Stimulated activated CD4-positive, alpha-beta T cell treated with anti-CD3 and anti-CD28 coated beads, TNF-alpha, amount 100 ng/mL, for 48 hours (primary cell): ENCODE measurements around the gene CARS1.
A peak's percentile ranks its signal among the peaks of the same experiment; 100 is the strongest.
"Not testable (repeated sequence)": the region's sequence is repeated elsewhere in the genome, so short reads cannot be mapped to it uniquely, and the experiment has no call there.

Source experiments
- DNase-seq, 3 donors: peaks; one replicate each; pipeline ENCODE4 v3.0.0-alpha.2; 2020; ENCODE audit warnings: low read depth in 3 of 3

The CARS1 gene

DNA sequence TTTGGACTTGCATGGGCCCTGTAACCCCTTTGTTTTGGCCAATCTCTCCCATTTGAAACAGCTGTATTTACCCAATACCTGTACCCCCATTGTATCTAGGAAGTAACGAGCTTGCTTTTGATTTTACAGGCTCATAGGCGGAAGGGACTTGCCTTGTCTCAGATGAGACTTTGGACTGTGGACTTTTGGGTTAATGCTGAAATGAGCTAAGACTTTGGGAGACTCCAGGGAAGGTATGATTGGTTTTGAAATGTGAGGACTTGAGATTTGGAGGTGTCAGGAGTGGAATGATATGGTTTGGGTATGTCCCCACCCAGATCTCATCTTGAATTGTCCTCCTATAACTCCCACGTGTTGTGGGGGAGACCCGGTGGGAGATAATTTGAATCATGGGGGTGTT lies 6.2 kb upstream of the CARS1 start:
- not testable (repeated sequence) for DNase-seq

GRCh38 chr11:3060436-3061025 lies 3.3 kb upstream of the CARS1 start:
- no peak for DNase-seq

DNA sequence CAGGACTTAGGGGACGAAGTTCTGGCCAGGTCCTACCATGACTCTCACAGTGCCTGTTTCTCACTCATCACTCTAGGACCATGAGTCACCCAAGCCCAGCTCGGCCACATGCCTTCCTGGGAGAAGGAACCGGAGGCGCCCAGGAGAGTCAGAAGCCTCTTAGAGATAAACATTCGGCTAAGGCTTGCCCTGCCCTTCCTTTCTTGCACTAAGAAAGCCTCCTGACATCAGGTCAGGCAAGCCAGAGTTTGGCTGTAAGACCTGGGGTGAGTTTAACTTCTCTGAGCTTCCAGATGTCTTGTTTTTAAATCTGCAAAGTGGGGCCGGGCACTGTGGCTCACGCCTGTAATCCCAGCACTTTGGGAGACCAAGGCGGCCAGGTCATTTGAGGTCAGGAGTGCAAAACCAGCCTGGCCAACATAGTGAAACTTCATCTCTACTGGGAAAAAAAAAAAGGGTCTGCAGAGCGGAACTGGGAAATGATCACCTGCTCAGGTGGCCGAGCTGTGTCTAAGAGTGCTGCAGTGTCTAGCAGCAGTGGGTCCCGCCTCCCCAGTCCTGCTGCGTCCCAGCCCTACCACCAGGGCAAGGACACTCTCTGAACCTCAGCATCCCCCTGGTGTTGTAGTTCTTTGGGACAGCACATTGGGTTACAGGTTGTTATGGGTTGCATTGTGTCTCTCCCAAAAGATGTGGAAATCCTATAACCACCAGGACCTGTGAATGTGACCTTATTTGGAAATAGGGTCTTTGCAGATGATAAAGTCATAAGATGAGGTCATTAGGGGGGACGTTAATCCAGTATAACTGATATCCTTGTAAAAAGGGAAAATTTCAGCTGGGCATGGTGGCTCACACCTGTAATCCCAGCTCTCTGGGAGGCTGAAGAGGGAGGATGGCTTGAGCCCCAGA lies 1.8 kb upstream of the CARS1 start:
- DNase-seq: no peak

DNA sequence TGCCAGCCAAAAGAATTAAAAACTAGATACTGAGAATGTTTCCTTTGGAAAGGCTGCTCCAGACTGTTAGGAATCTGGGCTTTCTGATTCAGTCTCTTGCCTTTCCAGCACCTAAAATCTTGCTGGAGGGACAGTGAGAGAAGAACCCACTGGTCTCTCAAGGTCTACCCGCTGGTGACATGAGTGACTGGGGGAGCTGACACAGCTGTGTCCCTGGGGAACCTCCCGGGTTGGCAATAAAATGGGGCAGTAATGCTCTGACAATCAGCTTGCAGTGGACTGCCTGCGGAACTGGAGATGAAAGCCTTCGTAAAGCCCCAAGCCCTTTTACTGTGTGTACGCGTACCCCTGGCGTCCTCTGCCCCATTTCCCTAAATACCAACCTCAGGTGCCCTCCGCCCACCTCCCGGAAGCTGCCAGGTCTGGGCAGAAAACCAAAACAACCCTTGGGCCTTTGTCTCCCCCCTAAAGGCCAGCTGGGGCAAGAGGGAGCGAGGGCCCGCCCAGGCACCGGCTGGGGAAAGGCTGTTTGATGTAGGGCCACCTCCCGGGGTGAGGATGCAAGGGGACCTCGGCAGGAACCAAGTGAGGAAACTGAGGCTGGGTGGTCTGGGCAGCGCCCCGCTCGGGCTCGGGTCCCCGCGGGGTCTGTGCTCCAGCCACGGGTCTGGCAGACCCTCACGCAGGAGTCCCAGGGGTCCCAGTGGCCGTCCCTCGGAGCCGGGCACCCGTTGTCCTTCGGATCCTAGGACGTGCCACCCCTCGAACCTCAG lies 741 bp downstream of the CARS1 start:
- DNase-seq: peak in 1 of 3 donors; percentile 28

DNA sequence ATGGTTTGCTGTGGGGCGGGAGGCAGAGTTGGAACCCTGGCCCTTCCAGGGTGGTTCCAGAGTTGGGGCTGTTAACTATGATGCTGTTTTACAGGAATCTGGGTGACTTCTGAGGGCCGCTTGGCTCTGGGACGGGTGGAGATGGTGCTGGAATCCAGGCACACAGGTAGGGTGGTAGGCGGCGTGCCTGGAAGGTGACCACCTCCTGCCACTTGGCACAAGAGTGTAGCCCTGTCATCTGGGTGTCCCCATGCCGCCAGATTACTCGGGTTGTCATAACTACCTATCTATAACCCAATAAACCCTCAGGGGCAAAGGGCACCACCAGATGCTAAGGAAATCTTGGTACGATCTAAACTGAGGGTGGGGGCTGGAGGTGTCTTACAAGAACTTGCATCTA lies 1.3 kb downstream of the CARS1 start:
- no peak for DNase-seq

GRCh38 chr11:3052567-3052966 lies 4.7 kb downstream of the CARS1 start:
- DNase-seq: no peak

DNA sequence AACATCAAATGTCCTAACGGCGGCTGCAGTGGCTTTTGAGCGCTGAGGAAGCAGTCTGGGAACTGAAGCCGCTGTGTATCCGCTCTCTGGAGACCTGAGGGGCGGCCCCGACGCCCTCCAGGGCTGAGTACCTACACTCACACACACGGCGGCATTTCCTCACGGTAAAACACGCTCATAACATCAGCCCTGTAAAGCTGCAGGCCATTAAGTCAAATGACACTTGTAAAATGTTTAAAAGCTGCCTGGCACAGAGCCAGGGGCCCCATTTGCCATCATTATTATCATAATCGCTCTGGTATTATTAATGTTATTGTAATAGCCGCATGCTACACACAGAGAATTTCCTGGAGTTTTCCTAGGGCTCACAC lies 5.1 kb downstream of the CARS1 start:
- no peak for DNase-seq

DNA sequence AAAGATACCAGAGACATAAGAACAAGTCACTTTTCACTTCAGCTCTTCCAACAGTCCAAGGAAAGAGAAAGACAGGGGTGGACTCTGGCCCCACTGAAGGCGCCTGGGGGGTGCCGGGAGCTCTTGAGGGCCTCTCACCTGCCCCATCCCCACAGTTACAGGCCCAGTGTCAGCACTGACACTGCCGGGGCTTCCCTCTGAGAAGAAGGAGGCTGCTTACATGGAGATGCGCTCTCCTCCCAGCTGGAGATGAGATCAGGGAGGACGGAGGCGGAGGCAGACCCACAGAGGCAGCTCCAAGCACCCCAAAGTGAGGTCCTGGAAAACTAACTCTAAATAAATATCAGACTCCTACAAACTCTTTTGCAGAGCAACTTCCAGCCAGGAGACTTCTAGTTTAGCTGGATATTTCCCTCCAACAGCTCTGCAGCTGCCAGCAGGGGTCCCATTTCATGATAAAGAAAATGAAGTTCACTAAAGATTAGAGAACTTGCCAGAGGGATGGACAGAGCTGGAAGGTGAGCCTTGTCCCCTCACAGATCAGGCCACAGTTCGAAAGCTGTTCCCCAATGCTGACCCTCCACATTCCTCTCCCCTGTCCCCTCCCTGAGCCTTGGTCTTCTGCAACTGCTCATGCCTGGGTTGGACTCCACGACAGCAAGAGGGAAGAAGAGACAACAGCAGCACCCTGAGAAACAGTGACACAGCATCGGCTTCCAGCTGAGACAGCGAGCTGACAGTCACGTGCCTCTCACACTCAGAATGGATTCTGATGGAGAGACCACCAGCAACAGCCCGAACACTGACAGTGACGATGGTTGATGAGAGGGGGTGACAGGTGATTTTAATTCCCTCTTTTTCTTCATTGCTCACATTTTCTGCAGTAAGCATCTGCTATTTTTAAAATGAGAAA lies 5.8 kb downstream of the CARS1 start:
- no peak for DNase-seq

DNA sequence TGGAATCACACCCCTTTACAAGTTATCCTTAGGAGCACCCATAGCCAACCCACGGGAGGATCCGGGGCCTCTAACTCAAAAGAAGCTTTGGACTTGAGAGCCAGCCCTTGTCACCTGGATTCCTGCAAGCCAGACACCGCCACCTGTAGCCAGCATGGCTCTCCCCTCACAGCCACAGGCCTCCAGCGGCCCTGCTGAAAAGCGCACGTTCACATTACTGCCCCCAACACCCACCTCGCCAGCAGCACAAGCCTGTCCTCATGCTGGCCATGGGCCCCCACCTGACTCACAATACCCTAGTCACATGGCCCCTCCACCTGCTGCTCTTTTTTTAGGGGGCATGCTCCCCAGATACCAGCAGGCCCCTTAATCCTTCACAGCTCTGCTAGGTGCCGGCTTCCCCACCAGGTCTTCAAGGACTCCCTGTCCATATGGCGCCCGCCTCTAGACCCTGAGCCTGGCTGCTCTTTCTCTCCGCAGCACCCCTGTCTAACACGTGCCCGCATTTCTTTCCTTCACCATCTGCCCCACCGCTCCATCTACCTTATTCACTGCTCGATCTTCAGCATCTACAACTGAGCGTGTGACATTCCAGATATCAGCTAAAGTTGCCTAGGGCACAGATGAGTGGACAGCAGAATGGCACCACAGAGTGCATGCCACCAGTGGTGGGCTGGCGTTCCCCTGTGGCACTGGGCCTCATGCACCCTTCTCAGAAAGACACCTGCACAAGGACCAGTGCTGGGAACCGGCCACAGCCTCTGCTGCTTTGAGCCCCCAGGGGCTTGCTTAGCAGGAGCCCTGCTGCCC lies 6.6 kb downstream of the CARS1 start:
- DNase-seq: no peak

GRCh38 chr11:3049430-3050243 lies 7.6 kb downstream of the CARS1 start:
- peak in 2 of 3 donors; percentile 41 to 44 for DNase-seq

GRCh38 chr11:3047637-3048036 lies 9.6 kb downstream of the CARS1 start:
- no peak for DNase-seq

DNA sequence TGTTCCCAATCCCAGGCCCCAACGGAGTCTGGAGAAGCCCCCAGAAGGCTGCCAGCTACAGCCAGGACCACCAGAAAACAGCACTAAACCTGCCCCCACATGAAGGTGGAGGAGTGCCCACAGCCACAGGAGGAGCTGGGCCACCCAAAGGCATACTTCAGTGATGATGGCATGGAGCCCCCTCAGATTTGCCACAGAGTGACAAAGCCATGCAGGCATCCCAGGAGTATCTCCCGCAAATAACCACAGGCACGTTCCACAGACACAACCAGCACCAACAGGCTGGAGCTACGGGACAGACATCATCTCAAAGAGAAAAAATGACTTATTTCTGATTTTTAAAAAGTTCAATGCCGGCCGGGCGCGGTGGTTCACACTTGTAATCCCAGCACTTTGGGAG lies 10.6 kb downstream of the CARS1 start:
- no peak for DNase-seq

- no peak for DNase-seq
Measured at GRCh38 chr11:3046190-3046589, 11.0 kb downstream of the CARS1 start.

DNA sequence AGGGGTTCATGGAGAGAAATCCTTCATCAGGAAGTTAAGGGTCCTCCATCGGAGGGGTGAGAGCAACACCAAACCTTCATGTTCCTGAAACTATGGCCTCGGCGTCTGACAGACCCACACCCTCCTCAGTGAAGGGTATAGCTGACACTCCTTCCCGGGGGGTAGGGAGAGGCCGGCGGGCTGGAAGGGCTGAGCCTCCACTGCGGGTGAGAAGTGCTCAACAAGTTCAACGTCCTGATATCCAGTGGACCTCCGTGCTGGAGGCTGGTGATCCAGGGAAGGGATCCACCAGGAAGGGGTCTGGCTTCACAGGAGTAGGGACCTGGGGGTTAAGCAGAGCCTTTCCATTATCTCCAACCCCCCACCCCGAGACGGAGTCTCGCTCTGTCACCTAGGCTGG lies 12.3 kb downstream of the CARS1 start:
- DNase-seq: no peak

DNA sequence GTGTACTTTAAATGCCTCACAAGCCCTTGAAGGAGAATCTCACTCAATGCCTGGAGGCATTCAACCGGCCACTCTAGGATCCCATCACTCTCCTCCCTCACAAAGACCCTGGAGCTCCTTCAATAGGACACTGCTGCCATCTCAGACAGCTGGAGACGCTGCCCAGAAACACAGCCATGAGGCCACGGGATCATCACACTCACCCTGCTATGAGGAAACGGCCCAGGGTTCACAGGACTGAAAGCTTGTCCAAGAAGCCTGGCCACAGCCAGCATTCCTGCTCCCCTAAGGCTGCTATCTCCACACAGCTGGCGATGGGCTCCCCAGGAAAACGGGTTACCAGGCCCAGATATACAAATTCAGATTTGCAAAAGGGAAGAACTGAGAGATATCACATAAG lies 13.2 kb downstream of the CARS1 start:
- DNase-seq: no peak

GRCh38 chr11:3043315-3043871 lies 13.8 kb downstream of the CARS1 start:
- no peak for DNase-seq

DNA sequence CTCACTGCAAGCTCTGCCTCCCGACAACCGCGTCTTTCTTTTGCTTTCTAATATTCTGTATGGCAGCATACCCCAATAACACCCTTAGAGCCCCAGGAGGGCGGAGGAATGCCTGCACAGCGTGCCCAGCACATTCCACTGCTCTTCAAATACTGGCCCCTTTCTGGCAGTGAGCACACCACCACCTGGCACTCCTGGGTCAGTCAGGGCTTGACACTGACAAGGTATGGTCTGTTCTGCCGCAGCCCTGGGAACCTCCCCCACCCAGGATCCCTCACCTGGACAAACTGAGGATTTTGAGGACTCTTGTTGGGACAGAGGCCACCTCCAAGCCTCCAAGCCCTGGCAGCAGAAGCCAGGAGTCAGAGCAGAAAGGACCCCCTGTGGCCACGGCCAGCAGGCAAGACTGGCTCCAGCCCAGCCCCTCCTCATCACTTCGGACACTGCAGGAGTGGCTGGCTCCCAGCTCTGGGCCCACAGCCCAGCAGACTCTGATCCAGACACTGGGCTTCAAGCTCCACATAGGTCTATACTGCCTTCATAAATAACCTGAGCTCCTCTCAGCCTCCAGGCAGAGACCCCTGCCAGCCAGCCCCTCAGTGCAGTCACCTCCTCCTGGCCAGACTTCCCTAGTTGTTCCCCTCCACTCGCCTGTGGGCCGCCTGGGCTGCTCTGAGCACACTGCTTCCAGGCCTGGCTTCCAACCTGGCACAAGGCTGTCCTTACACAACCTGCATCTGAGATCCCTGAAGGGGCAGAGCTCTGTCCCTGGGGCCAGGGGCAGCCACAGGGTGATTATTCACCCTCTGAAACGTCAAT lies 14.5 kb downstream of the CARS1 start:
- no peak for DNase-seq

- DNase-seq: no peak
Measured at GRCh38 chr11:3041699-3042441, 15.4 kb downstream of the CARS1 start.
